Parathyroid adenoma (tissue), 2 donors: ENCODE measurements around the gene SYT7.
A peak's percentile ranks its signal among the peaks of the same experiment; 100 is the strongest.

Experiments
- H2AFZ ChIP-seq: fragments of 300-600 bp; sonication (generic); one replicate; pipeline ENCODE4 v1.7.0; 2017; ENCODE audit warnings: antibody characterized with exemption, mild to moderate bottlenecking
- H3K27ac ChIP-seq: fragments of 300-600 bp; sonication (generic); one replicate; pipeline ENCODE4 v1.7.0; 2017
- H3K27me3 ChIP-seq: fragments of 300-600 bp; sonication (generic); one replicate; pipeline ENCODE4 v1.7.0; 2017; ENCODE audit warnings: low read length; ENCODE audit not compliant: control insufficient read depth, insufficient read depth
- H3K36me3 ChIP-seq: fragments of 300-600 bp; sonication (generic); one replicate; pipeline ENCODE4 v1.7.0; 2017; ENCODE audit warnings: low read length; ENCODE audit not compliant: control insufficient read depth, insufficient read depth
- H3K4me1 ChIP-seq: fragments of 300-600 bp; sonication (generic); one replicate; pipeline ENCODE4 v1.7.0; 2017; ENCODE audit warnings: control low read depth
- H3K4me2 ChIP-seq: fragments of 300-600 bp; sonication (generic); one replicate; pipeline ENCODE4 v1.7.0; 2017; ENCODE audit warnings: low read length
- H3K4me3 ChIP-seq: fragments of 300-600 bp; sonication (generic); one replicate; pipeline ENCODE4 v1.7.0; 2017; ENCODE audit warnings: low read depth, low read length
- H3K79me2 ChIP-seq: fragments of 300-600 bp; sonication (generic); one replicate; pipeline ENCODE4 v1.7.0; 2017; ENCODE audit warnings: control low read depth
- H3K9ac ChIP-seq: fragments of 300-600 bp; sonication (generic); one replicate; pipeline ENCODE4 v1.7.0; 2017; ENCODE audit warnings: mild to moderate bottlenecking
- H3K9me3 ChIP-seq: fragments of 300-600 bp; sonication (generic); one replicate; pipeline ENCODE4 v1.7.0; 2017; ENCODE audit warnings: low read length; ENCODE audit not compliant: control insufficient read depth
- CTCF ChIP-seq: fragments of 300-600 bp; sonication (generic); IDR thresholded peaks from one replicate; pipeline ENCODE4 v1.7.0; 2017; ENCODE audit warnings: antibody characterized with exemption, mild to moderate bottlenecking
- donor health status: primary hyperparathyroidism.

Gene SYT7

GRCh38 chr11:61518032-61518795, 62.7 kb downstream of the SYT7 start:
- Histone ChIP-seq H2AFZ (no peak overlapping the region), H3K79me2 (no peaks in the 10 kb centered on the region), H3K4me1 (peaks cover 2% of the 10 kb centered on the region), H3K9me3 (no peaks in the 10 kb centered on the region), H3K4me3 (no peak overlapping the region), H3K9ac (no peak overlapping the region), H3K36me3 (no peaks in the 10 kb centered on the region), H3K27ac (no peak overlapping the region), H3K27me3 (no peaks in the 10 kb centered on the region), H3K4me2 (no peak overlapping the region)
- no peak for TF ChIP-seq CTCF

DNA sequence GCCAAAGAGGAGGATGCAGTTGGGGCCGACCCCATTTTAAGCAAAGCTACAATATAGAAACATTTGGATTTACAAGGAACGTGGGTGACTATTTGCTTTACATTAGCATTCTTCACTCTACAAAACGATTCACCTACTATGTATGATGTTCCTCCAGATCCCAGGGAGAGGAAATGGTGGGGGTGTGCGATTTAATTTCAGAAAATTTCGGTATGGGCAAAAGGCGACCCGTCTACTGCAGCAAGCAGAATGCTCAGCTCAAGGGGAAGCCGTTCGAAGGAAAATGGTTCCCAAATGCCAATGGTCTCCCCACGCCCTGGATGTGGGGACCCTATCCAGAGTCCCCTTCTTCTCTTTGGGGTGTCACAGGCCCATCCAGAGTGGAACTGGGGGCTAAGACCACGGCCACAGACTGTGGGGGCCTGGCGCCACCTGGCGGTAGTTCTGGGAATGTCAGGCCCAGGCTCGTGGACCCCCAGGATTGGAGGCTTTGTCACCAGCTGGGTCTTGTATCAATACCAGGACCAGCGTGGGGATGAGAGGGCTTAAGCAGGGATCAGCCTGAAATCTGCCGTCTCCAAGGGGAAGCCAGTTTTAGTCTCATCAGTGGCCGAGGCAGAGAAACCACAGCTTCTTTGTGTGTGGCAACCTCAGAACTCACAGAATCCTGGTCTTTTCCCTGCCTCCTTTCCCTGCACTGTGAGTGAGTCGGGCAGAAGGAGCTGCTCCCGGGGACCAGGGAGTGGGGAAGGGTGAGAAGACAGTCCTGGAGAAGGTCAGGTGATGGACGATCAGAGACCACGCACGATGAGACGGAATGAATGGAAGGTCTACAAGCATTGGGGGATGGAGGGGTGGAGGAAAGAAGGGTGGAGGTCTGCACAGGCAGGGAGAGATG, 64.0 kb downstream of the SYT7 start:
- Histone ChIP-seq H2AFZ (peak overlapping the region; percentile 70), H3K9ac (no peak overlapping the region), H3K4me2 (peak overlapping the region; percentile 51), H3K27me3 (no peaks in the 10 kb centered on the region), H3K4me1 (peaks cover 10% of the 10 kb centered on the region), H3K36me3 (no peaks in the 10 kb centered on the region), H3K27ac (no peak overlapping the region), H3K4me3 (no peak overlapping the region), H3K79me2 (no peaks in the 10 kb centered on the region), H3K9me3 (no peaks in the 10 kb centered on the region)
- peak; percentile 93 for TF ChIP-seq CTCF

DNA sequence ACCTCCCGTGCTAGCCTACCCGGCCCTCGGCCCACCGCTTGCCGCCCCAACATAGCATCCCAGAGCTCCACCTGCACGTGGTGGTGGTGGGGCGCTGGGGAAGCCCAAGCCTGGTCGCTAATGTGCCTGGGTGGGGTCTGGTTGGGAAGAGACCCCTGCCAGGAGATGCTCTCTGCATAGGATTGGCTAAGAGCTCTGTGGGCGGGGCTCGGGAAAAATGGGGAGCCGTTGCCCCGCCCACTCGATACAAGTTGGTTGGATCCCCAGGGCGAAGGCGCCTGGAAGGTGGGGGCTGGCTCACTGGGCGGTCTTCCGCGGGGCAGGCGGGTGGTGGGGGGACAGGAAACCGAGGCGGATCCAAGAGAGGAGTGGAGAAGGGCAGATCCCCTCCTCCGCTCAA, 64.7 kb downstream of the SYT7 start:
- Histone ChIP-seq H2AFZ (peak overlapping the region; percentile 70), H3K4me2 (no peak overlapping the region), H3K9ac (no peak overlapping the region), H3K27me3 (no peaks in the 10 kb centered on the region), H3K79me2 (no peaks in the 10 kb centered on the region), H3K9me3 (no peaks in the 10 kb centered on the region), H3K36me3 (no peaks in the 10 kb centered on the region), H3K4me3 (no peak overlapping the region), H3K4me1 (peaks cover 15% of the 10 kb centered on the region), H3K27ac (no peak overlapping the region)
- TF ChIP-seq CTCF: no peak

GRCh38 chr11:61515686-61516085, 65.2 kb downstream of the SYT7 start:
- no peak overlapping the region for H3K4me2 ChIP-seq
- no peak overlapping the region for H3K4me3 ChIP-seq
- no peak overlapping the region for H2AFZ ChIP-seq
- no peak overlapping the region for H3K9ac ChIP-seq
- H3K27me3 ChIP-seq: no peaks in the 10 kb centered on the region
- TF ChIP-seq CTCF: no peak
- H3K36me3 ChIP-seq: no peaks in the 10 kb centered on the region
- no peaks in the 10 kb centered on the region for H3K9me3 ChIP-seq
- no peak overlapping the region for H3K27ac ChIP-seq
- no peaks in the 10 kb centered on the region for H3K79me2 ChIP-seq
- peaks cover 18% of the 10 kb centered on the region for H3K4me1 ChIP-seq
